K562 (cell line): ENCODE results near the gene GP1BB.

Source experiments
- CBX2 ChIP-seq: fragments of 200-600 bp; sonication (generic); IDR thresholded peaks from one replicate; pipeline ENCODE4 v1.6.1; 2012; ENCODE audit warnings: mild to moderate bottlenecking, low read length, inconsistent platforms; ENCODE audit not compliant: insufficient read depth, poor library complexity, severe bottlenecking
- CTCF ChIP-seq, 3 experiments: IDR thresholded peaks in 2 of 3; conservative IDR thresholded peaks in 1 of 3; 2 replicates each; pipeline ENCODE4 v1.5.1; 2011 to 2012; ENCODE audit warnings: low read length in 3 of 3, mild to moderate bottlenecking in 3 of 3, control low read depth in 2 of 3, improper control_type of control experiment in 1 of 3, inconsistent platforms in 1 of 3, low read depth in 1 of 3, mixed read lengths in 1 of 3, moderate library complexity in 1 of 3; ENCODE audit not compliant: insufficient read depth in 2 of 3
- E2F5 ChIP-seq: sonication (generic); formaldehyde crosslinking; IDR thresholded peaks from 2 replicates; pipeline ENCODE4 v1.8.0; 2022; ENCODE audit warnings: mild to moderate bottlenecking, missing genetic modification reagents
- GTF2A2 ChIP-seq: IDR thresholded peaks from 2 replicates; pipeline ENCODE4 v1.6.1; 2016; ENCODE audit warnings: mild to moderate bottlenecking, missing genetic modification characterization, missing compliant biosample characterization
- HMG20A ChIP-seq: fragments of 450-650 bp; formaldehyde crosslinking; conservative IDR thresholded peaks from 2 replicates; pipeline ENCODE4 v1.4.0; 2020; ENCODE audit warnings: mild to moderate bottlenecking, mixed read lengths
- NFIC ChIP-seq: fragments of 450-650 bp; IDR thresholded peaks from 2 replicates; pipeline ENCODE4 v1.6.1; 2017; ENCODE audit warnings: mild to moderate bottlenecking, inconsistent platforms
- PTTG1 ChIP-seq: fragments of 450-650 bp; IDR thresholded peaks from 2 replicates; pipeline ENCODE4 v1.6.1; 2016; ENCODE audit warnings: low read depth, mild to moderate bottlenecking, missing genetic modification characterization, missing compliant biosample characterization
- SIN3B ChIP-seq: fragments of 450-650 bp; IDR thresholded peaks from 2 replicates; pipeline ENCODE4 v1.6.1; 2017; ENCODE audit warnings: low read depth, mild to moderate bottlenecking, moderate library complexity
- ZNF274 ChIP-seq: IDR thresholded peaks from 2 replicates; pipeline ENCODE4 v1.6.1; 2011; ENCODE audit warnings: low read depth, mild to moderate bottlenecking, low read length, moderate library complexity, borderline replicate concordance

- TF ChIP-seq NFIC (no peak), PTTG1 (tag) (no peak), CTCF (IDR thresholded peaks at IDR 0.05 in 2 of 3, conservative IDR thresholded peaks at IDR 0.05 in 1 of 3; ENCODE audit: insufficient read depth in 2 of 3, low read depth in 1 of 3, low read length in 3 of 3) (no peak), SIN3B (no peak), ZNF274 (no peak; the same call in 1 of the 2 replicates), CBX2 (peak; percentile 89), GTF2A2 (no peak), E2F5 (CRISPR knock-in tag) (peak; percentile 20; the same call in 1 of the 2 replicates), HMG20A (CRISPR knock-in tag) (no peak)
These were observed 49.7 kb upstream of the GP1BB start for GRCh38 chr22:19673660-19674059.
